ENCODE measurements around the gene TDP2.

GRCh38 chr6:24643920-24644319 is 22.8 kb downstream of the TDP2 start:
- TF ChIP-seq CTCF (IDR thresholded peaks at IDR 0.05) (no peak), POLR2A (IDR thresholded peaks at IDR 0.05) (no peak)
